ENCODE data around the gene ZNHIT3.
A peak's percentile ranks its signal among the peaks of the same experiment; 100 is the strongest.

The ZNHIT3 gene

DNA sequence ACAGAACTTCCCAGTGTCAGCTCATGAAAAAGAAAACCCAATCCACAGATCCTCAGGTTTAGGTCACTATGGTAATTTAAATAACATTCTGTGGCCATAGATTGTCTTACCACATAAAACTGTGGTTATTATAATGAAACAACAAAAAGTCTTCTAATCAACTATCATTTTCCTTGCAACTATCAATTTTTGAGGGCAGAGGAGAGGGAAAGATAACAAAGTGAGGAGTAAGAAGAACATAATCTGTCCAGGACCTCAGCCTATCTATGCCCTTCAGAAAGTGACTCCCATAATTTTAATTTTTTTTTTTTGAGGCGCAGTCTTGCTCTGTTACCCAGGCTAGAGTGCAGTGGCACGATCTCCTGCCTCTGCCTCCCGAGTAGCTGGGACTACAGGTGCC is 54.2 kb downstream of the ZNHIT3 start:
- H3K9me3 Mint-ChIP-seq = no peaks in the 10 kb centered on the region
- peaks cover 21% of the 10 kb centered on the region for H3K36me3 Mint-ChIP-seq
- H3K27ac Mint-ChIP-seq = no peak overlapping the region
- H3K4me1 Mint-ChIP-seq = peaks cover 37% of the 10 kb centered on the region
- no peaks in the 10 kb centered on the region for H3K27me3 Mint-ChIP-seq
- CTCF ChIA-PET = no interaction called here
- DNase-seq = no peak
- no peak overlapping the region for H3K4me3 Mint-ChIP-seq

DNA sequence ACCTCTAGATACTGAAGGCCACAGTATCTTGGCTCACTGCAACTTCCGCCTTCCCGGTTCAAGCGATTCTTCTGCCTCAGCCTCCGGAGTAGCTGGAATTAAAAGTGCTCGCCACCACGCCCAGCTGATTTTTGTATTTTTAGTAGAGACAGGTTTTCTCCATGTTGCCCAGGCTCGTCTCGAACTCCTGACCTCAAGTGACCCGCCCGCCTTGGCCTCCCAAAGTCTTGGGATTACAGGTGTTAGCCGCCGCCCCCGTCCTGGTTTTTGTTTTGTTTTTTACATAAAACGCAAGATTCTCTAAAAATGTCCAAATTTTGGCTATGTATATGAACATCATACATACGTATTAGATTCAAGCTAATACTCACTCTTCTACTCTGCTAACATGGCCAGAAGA is 56.3 kb downstream of the ZNHIT3 start:
- Mint-ChIP-seq H3K27me3 (no peaks in the 10 kb centered on the region), H3K27ac (peak overlapping the region; percentile 14), H3K9me3 (no peaks in the 10 kb centered on the region), H3K4me1 (peaks cover 29% of the 10 kb centered on the region), H3K4me3 (no peak overlapping the region), H3K36me3 (peaks cover 27% of the 10 kb centered on the region)
- DNase-seq = no peak
- CTCF ChIA-PET = no interaction called here

DNA sequence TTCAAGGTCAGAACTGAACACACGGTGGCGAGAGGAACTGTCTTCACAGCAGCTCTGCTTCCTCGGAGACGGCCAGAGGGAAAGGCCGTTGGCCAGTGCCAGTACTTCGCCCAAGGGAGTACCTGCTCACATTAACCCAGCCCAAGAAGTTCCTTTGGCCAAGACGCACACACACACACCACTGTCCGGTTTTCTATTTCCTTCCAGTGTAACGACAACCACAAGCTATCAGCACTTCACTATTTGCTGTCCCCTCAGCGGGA is 57.5 kb downstream of the ZNHIT3 start:
- Mint-ChIP-seq H3K9me3 (no peaks in the 10 kb centered on the region), H3K4me3 (peak overlapping the region; percentile 82), H3K27ac (peak overlapping the region; percentile 99), H3K4me1 (peaks cover 37% of the 10 kb centered on the region), H3K36me3 (peaks cover 31% of the 10 kb centered on the region), H3K27me3 (no peaks in the 10 kb centered on the region)
- CTCF ChIA-PET = interaction anchor here (1.3 kb wide), 2 partner anchors 10 to 57 kb away, joined by 5 to 6 read pairs; partner anchors contain the start of genes MRM1, MYO19 and PIGW
- peak; percentile 46 for DNase-seq

DNA sequence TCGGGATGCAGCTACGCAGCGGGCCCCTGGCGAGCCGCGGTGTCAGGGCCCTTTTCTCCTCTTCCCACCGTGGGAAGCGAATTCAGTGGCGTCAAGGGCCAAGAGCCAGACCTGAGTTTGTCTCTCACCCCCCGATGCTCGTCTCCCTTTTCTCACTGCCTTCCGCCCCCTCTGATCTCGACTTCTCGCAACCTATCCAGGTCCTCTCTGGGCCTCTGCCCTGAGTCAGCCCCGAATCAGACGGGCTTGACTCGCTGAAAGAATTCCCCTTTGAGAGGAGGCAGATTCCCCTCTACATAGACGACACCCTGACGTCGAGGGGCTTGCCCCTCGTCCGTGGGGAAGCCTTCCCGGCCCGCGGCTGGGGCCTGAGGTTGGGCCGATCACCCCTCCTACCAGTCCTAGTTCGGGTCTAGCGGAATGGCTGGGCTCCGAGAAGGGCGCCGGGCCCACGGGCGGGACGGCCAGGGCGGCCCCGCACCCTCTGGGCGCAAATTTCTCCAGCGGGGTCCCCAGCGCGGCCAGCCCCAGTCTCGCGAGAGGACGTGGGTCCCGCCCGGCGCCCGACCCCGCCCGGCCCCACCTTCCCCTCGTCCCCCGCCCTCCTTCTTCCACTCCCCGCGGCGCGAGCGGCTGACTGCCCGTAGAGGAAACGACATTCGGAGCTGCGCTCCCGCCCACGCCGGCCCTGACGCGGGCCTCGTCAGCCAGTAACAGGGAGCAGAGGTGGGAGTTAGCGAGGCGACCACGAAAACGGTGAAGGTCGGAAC is 58.0 kb downstream of the ZNHIT3 start, which contains the start of gene GGNBP2:
TSS of gene GGNBP2 (plus strand) at position 613 of the 770 bp plus-strand sequence. CDS start 806 bp downstream, outside the sequence.
- peak; percentile 96 for DNase-seq
- Mint-ChIP-seq H3K27ac (peak within 1 kb of the TSS; percentile 99), H3K27me3 (no peaks in the 10 kb centered on the region), H3K4me1 (peaks cover 39% of the 10 kb centered on the region), H3K4me3 (peak within 1 kb of the TSS; percentile 82), H3K9me3 (no peaks in the 10 kb centered on the region), H3K36me3 (peaks cover 31% of the 10 kb centered on the region)
- CTCF ChIA-PET = interaction anchor here (1.3 kb wide), 2 partner anchors 10 to 57 kb away, joined by 5 to 6 read pairs; partner anchors contain the start of genes MRM1, MYO19 and PIGW

DNA sequence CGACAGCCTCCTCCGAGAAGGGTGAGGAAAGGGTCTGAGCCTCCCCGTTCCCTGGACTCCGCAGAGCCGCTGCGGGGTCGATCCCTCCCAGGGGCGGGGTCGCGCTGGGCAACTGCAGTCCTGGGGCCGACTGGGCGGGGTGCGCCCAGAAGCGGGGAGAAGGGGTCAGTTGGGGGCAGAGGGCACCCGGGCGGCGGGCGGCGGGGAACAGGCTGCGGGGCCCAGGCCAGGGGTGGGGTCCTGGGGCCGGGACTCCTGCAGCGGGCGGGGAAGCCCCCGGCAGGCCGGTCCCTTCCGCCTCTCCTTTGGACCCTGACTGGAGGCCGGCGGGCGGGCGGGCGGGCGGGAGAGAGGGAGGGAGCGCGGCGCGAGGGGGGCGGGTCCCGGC is 58.6 kb downstream of the ZNHIT3 start:
- H3K27ac Mint-ChIP-seq = peak overlapping the region; percentile 99
- peak overlapping the region; percentile 82 for H3K4me3 Mint-ChIP-seq

More for the DNA sequence above, 58.6 kb downstream of the ZNHIT3 start:
- H3K9me3 Mint-ChIP-seq = no peaks in the 10 kb centered on the region
- peaks cover 45% of the 10 kb centered on the region for H3K4me1 Mint-ChIP-seq
- CTCF ChIA-PET = interaction anchor here (1.1 kb wide), 2 partner anchors 8 to 11 kb away, joined by 3 to 4 read pairs; no protein-coding TSS in a partner anchor
- DNase-seq = no peak
- H3K36me3 Mint-ChIP-seq = peaks cover 36% of the 10 kb centered on the region
- no peaks in the 10 kb centered on the region for H3K27me3 Mint-ChIP-seq

All from activated naive CD4-positive, alpha-beta T cell treated with anti-CD3 and anti-CD28 coated beads, Interleukin-2, amount 10 ng/mL, durations not matched to agents 7 days and 5 days (primary cell).